Upper lobe of left lung (tissue), 6 donors: Measurements from ENCODE around the gene SYT9. TPM values are rescaled to one million over a fixed set of nuclear protein-coding genes. Genes with fewer than 3 reads are reported as not detected.

Source experiments
- ATAC-seq, 2 donors: fragments of 200-7000 bp; cut with Tn5 transposase; one replicate each; pipeline ENCODE4 v1.9.1; 2022; ENCODE audit warnings: mild to moderate bottlenecking in 2 of 2, moderate library complexity in 2 of 2; ENCODE audit not compliant: low FRiP score in 2 of 2
- DNase-seq, 2 donors: peaks; one replicate each; pipeline ENCODE4 v3.0.0-alpha.2; 2019 to 2020
- H3K27ac ChIP-seq, 4 donors: fragments of 200-600 bp; sonication (generic); one replicate each; pipeline ENCODE4 v1.5.1; 2016 to 2019
- H3K27me3 ChIP-seq, 4 donors: fragments of 200-600 bp; sonication (generic); one replicate each; pipeline ENCODE4 v1.5.1; 2017 to 2019
- H3K36me3 ChIP-seq, 4 donors: fragments of 200-600 bp; sonication (generic); one replicate each; pipeline ENCODE4 v1.5.1; 2016 to 2019
- H3K4me1 ChIP-seq, 4 donors: fragments of 200-600 bp; sonication (generic); one replicate each; pipeline ENCODE4 v1.5.1; 2018 to 2019
- H3K4me3 ChIP-seq, 4 donors: fragments of 200-600 bp; sonication (generic); one replicate each; pipeline ENCODE4 v1.5.1; 2017 to 2019; ENCODE audit warnings: mild to moderate bottlenecking in 2 of 4, moderate library complexity in 1 of 4
- H3K9me3 ChIP-seq, 4 donors: fragments of 200-600 bp; sonication (generic); one replicate each; pipeline ENCODE4 v1.5.1; 2018 to 2019
- EP300 ChIP-seq, 4 donors: sonication (generic); formaldehyde crosslinking; IDR thresholded peaks; one replicate each; pipeline ENCODE4 v1.5.1; 2017; ENCODE audit warnings: antibody characterized with exemption in 4 of 4, control low read depth in 2 of 4
- POLR2A ChIP-seq, 4 donors: fragments of 450-650 bp; IDR thresholded peaks; one replicate each; pipeline ENCODE4 v1.5.1; 2016 to 2017; ENCODE audit warnings: antibody characterized with exemption in 4 of 4, mild to moderate bottlenecking in 2 of 4
- POLR2AphosphoS5 ChIP-seq, 2 donors: sonication (generic); formaldehyde crosslinking; IDR thresholded peaks; one replicate each; pipeline ENCODE4 v1.5.1; 2017; ENCODE audit warnings: antibody characterized with exemption in 2 of 2
- WGBS, 2 donors: methylation state at CpG; one replicate each; pipeline ENCODE4 v1.1.5; 2017 to 2018; 5-methylcytosine and 5-hydroxymethylcytosine counted together
- total RNA-seq, 6 donors: library from RNA; depleted of rRNA in 4 of 6; stranded (reverse); fragments of >200 nt in 4 of 6; gene quantifications; one replicate each; pipeline versions ENCODE4 v1.1.0 to v1.2.1, GENCODE V29; 2016 to 2021
- TF ChIP-seq, protein P1 (sequence below), 6 experiments: fragments of 450-650 bp in 4 of 6; fragments of 200-600 bp in 2 of 6; sonication (generic) in 2 of 6; IDR thresholded peaks; one replicate each; pipeline ENCODE4 v1.5.1; 2016 to 2019; ENCODE audit warnings: antibody characterized with exemption in 6 of 6
- donor health status: DM: no; HTN: no; CAD: no; lungs with moderate emphysema.
- donor health status: DM: no; HTN: yes; CAD: no; lungs with severe emphysema.

SYT9 gene
- total RNA-seq, 6 donors from 2014 or later = 0.27 to 0.30 TPM; not detected in 4

DNA sequence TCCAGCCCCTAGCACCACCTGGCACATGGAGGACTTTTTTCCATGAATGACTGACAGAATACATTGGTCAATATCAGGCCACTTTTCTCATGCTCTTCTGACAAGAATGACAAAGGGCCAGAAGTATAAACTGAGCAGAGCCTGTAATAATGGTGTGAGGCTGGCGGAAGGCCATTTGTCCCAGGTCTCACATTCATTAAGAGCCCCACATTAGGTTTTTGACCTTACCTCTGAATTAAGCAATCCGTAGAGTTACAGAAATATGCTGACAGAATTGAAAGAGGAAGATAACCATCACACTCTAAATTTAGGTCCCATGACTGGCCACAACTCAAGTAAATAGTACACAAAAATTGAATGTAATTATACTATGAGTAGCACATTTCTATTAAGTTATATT is 55.2 kb downstream of the SYT9 start:
- H3K27me3 ChIP-seq = no peaks in the 10 kb centered on the region
- no peak for TF ChIP-seq EP300 (IDR thresholded peaks at IDR 0.05)
- TF ChIP-seq, protein P1, sequence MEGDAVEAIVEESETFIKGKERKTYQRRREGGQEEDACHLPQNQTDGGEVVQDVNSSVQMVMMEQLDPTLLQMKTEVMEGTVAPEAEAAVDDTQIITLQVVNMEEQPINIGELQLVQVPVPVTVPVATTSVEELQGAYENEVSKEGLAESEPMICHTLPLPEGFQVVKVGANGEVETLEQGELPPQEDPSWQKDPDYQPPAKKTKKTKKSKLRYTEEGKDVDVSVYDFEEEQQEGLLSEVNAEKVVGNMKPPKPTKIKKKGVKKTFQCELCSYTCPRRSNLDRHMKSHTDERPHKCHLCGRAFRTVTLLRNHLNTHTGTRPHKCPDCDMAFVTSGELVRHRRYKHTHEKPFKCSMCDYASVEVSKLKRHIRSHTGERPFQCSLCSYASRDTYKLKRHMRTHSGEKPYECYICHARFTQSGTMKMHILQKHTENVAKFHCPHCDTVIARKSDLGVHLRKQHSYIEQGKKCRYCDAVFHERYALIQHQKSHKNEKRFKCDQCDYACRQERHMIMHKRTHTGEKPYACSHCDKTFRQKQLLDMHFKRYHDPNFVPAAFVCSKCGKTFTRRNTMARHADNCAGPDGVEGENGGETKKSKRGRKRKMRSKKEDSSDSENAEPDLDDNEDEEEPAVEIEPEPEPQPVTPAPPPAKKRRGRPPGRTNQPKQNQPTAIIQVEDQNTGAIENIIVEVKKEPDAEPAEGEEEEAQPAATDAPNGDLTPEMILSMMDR (IDR thresholded peaks at IDR 0.05) = no peak
- TF ChIP-seq POLR2A (IDR thresholded peaks at IDR 0.05) = no peak
- no peak for TF ChIP-seq POLR2AphosphoS5 (IDR thresholded peaks at IDR 0.05)
- H3K9me3 ChIP-seq = no peaks in the 10 kb centered on the region
- H3K27ac ChIP-seq = no peak overlapping the region
- WGBS, 2 donors = 70 to 98% methylated on average over 2 of the region's 2 CpGs
- ATAC-seq (no peak), DNase-seq (no peak)
- no peak overlapping the region for H3K4me3 ChIP-seq
- no peaks in the 10 kb centered on the region for H3K36me3 ChIP-seq
- no peaks in the 10 kb centered on the region for H3K4me1 ChIP-seq

- 63 to 73% methylated on average over 2 of the region's 2 CpGs for whole genome bisulfite sequencing, 2 donors
- DNase-seq (no peak), ATAC-seq (no peak)
- no peak for TF ChIP-seq EP300 (IDR thresholded peaks at IDR 0.05)
- TF ChIP-seq, protein P1 (IDR thresholded peaks at IDR 0.05) = no peak
- TF ChIP-seq POLR2AphosphoS5 (IDR thresholded peaks at IDR 0.05) = no peak
- no peak for TF ChIP-seq POLR2A (IDR thresholded peaks at IDR 0.05)
- no peak overlapping the region for H3K4me3 ChIP-seq
- H3K4me1 ChIP-seq = no peaks in the 10 kb centered on the region
- no peak overlapping the region for H3K27ac ChIP-seq
- no peaks in the 10 kb centered on the region for H3K27me3 ChIP-seq
- H3K9me3 ChIP-seq = no peaks in the 10 kb centered on the region
- no peaks in the 10 kb centered on the region for H3K36me3 ChIP-seq
These were observed 56.1 kb downstream of the SYT9 start for GRCh38 chr11:7307836-7308235.

DNA sequence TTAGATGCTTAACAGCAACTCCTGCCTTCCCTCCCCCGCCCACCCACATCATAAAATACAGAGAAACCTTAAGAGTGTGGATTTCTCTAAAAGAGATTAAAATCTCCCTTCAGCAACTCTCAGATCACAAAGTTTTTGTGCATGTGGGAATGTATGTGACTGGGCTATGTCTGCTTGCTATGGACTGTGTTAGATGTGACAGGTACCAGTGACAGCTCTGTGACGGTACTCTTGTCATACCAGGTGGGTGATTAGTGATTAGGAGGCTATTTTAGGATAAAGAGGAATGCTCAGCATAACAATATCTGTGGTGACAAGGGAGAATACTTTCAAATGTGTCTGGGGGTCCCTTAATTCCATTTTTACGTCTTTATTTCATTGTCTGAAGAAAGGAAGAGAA is 60.2 kb downstream of the SYT9 start:
- TF ChIP-seq POLR2A (IDR thresholded peaks at IDR 0.05) (no peak), POLR2AphosphoS5 (IDR thresholded peaks at IDR 0.05) (no peak)
- WGBS, 2 donors = 47% methylated on average over 3 of the region's 3 CpGs
- H3K4me1 ChIP-seq = no peaks in the 10 kb centered on the region
- no peaks in the 10 kb centered on the region for H3K27me3 ChIP-seq
- H3K36me3 ChIP-seq = no peaks in the 10 kb centered on the region
- no peak overlapping the region for H3K4me3 ChIP-seq
- no peak overlapping the region for H3K27ac ChIP-seq
- H3K9me3 ChIP-seq = no peaks in the 10 kb centered on the region
- no peak for ATAC-seq
- no peak for DNase-seq

DNA sequence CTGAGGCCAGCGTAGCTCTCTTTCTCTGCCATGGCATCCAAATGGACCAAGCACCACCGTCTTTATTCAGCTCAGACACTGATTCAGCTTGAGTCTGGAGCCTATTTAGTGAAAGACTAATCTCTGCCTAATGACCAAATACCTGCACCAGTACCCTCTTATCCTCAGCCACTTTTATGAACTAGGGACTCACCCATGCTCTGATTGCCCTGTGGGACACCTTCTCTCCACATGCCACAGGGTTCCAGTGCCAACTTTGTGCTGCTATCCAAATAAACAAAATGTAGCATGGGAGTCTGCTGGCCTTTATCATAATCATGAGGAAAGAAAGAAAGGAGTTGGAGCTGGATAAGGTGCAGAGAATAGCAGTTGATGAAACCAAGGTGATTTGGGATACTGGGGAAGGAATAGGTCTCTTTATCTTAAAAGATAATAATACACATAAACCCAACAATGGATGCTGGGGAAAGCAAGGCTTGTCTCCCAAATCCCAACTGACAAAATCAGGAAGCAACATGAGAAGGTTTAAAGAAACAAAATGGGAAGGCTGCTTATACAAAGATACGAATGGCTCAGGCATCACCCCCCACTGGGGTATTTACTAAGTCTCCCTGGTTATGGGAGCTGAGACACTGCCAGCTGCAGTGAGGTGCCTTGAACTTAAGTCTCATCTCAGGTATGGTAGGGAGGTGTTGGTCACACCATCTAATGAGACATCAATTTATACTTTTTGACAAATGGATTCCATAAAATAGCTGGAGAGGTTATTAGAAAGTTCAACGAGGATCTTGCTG is 63.3 kb downstream of the SYT9 start:
- no peaks in the 10 kb centered on the region for H3K4me1 ChIP-seq
- no peaks in the 10 kb centered on the region for H3K36me3 ChIP-seq
- ATAC-seq (no peak), DNase-seq (no peak)
- H3K9me3 ChIP-seq = no peaks in the 10 kb centered on the region
- no peak overlapping the region for H3K4me3 ChIP-seq
- no peak overlapping the region for H3K27ac ChIP-seq
- 72 to 73% methylated on average over 4 of the region's 4 CpGs for WGBS, 2 donors
- H3K27me3 ChIP-seq = no peaks in the 10 kb centered on the region
- TF ChIP-seq POLR2A (IDR thresholded peaks at IDR 0.05) (no peak), POLR2AphosphoS5 (IDR thresholded peaks at IDR 0.05) (no peak), EP300 (IDR thresholded peaks at IDR 0.05) (no peak)
- TF ChIP-seq, protein P1 (IDR thresholded peaks at IDR 0.05) = no peak

GRCh38 chr11:7319501-7319900 is 67.8 kb downstream of the SYT9 start:
- H3K4me1 ChIP-seq = no peaks in the 10 kb centered on the region
- ATAC-seq = no peak
- no peak for TF ChIP-seq POLR2A (IDR thresholded peaks at IDR 0.05)
- TF ChIP-seq, protein P1 (IDR thresholded peaks at IDR 0.05) = no peak
- TF ChIP-seq EP300 (IDR thresholded peaks at IDR 0.05) = no peak
- no peak for TF ChIP-seq POLR2AphosphoS5 (IDR thresholded peaks at IDR 0.05)
- no peak overlapping the region for H3K27ac ChIP-seq
- no peaks in the 10 kb centered on the region for H3K27me3 ChIP-seq
- no peak overlapping the region for H3K4me3 ChIP-seq
- no peaks in the 10 kb centered on the region for H3K9me3 ChIP-seq
- DNase-seq = no peak
- 67 to 73% methylated on average over 2 of the region's 2 CpGs for WGBS, 2 donors
- H3K36me3 ChIP-seq = no peaks in the 10 kb centered on the region
